NOMO-1 (cell line): ENCODE measurements around the gene SHMT1.

Experiments
- DNase-seq, 2 experiments: peaks; one replicate each; lab custom pipeline; 2025; ENCODE audit not compliant: unreplicated experiment in 2 of 2; lab: John Stamatoyannopoulos, UW

Gene SHMT1

GRCh38 chr17:18328643-18329204, 34.6 kb downstream of the SHMT1 start:
- DNase-seq, result no peak

GRCh38 chr17:18327556-18327955, 35.8 kb downstream of the SHMT1 start:
- no peak for DNase-seq

GRCh38 chr17:18327093-18327492, 36.3 kb downstream of the SHMT1 start:
- no peak for DNase-seq

- no peak for DNase-seq
Observed at GRCh38 chr17:18326572-18326971, 36.8 kb downstream of the SHMT1 start.

- DNase-seq, result no peak
Observed at GRCh38 chr17:18326039-18326438, 37.3 kb downstream of the SHMT1 start.

GRCh38 chr17:18324140-18325050, 39.0 kb downstream of the SHMT1 start:
- DNase-seq, result no peak

- no peak for DNase-seq
Observed at GRCh38 chr17:18323507-18324139, 39.7 kb downstream of the SHMT1 start.

GRCh38 chr17:18323007-18323406, 40.3 kb downstream of the SHMT1 start:
- DNase-seq, result no peak

- no peak for DNase-seq
Observed at GRCh38 chr17:18322522-18322921, 40.8 kb downstream of the SHMT1 start.

GRCh38 chr17:18321309-18321708, 42.0 kb downstream of the SHMT1 start:
- no peak for DNase-seq

- no peak for DNase-seq
Observed at GRCh38 chr17:18320301-18320700, 43.0 kb downstream of the SHMT1 start.

GRCh38 chr17:18319604-18320256, 43.6 kb downstream of the SHMT1 start:
- DNase-seq, result no peak

GRCh38 chr17:18318771-18319450, 44.4 kb downstream of the SHMT1 start:
- no peak for DNase-seq

GRCh38 chr17:18318117-18318516, 45.2 kb downstream of the SHMT1 start:
- DNase-seq, result no peak

GRCh38 chr17:18315961-18316360, 47.4 kb downstream of the SHMT1 start:
- no peak for DNase-seq

- peak; percentile 66 to 81 for DNase-seq
Observed at GRCh38 chr17:18315562-18315922, 47.8 kb downstream of the SHMT1 start.

- DNase-seq, result peak; percentile 97 to 98
Observed at GRCh38 chr17:18314731-18315561, 48.4 kb downstream of the SHMT1 start, which contains the start of the genes SMCR8 and TOP3A. TSS of gene SMCR8 (plus strand) at chr17:18315293. CDS start at chr17:18315790, 497 bp downstream. TSS of gene TOP3A (minus strand) at chr17:18314994. CDS start at chr17:18314778, 216 bp downstream.

- DNase-seq, result peak in 1 of 2 experiments; percentile 28
Observed at GRCh38 chr17:18314059-18314730, 49.2 kb downstream of the SHMT1 start.

GRCh38 chr17:18309202-18309601, 54.1 kb downstream of the SHMT1 start:
- no peak for DNase-seq
